A673 (cell line): Measurements from ENCODE around the gene TBXAS1.

ENCODE experiments used
- CTCF ChIP-seq: fragments of 300-800, 200-600 bp; sonication (generic); conservative IDR thresholded peaks from 2 replicates; pipeline ENCODE4 v1.5.1; 2017; ENCODE audit warnings: low read depth, mild to moderate bottlenecking, antibody characterized with exemption, low read length, moderate library complexity, mixed read lengths
- EZH2 ChIP-seq: fragments of 200-600 bp; sonication (generic); IDR thresholded peaks from 2 replicates; pipeline ENCODE4 v1.6.1; 2017; ENCODE audit warnings: borderline replicate concordance, low read depth, mild to moderate bottlenecking, mixed read lengths, antibody characterized with exemption, low read length; ENCODE audit not compliant: poor library complexity, severe bottlenecking

- TF ChIP-seq CTCF (no peak), EZH2 (no peak)
Observed at GRCh38 chr7:139902436-139903102, 73.5 kb downstream of the TBXAS1 start.
